K562 (cell line): ENCODE measurements around the gene TREX2. TPM values are rescaled to one million over a fixed set of nuclear protein-coding genes. Genes with fewer than 3 reads are reported as not detected.

Source experiments
- CBX2 ChIP-seq: fragments of 200-600 bp; sonication (generic); IDR thresholded peaks from one replicate; pipeline ENCODE4 v1.6.1; 2012; ENCODE audit warnings: mild to moderate bottlenecking, low read length, inconsistent platforms; ENCODE audit not compliant: insufficient read depth, poor library complexity, severe bottlenecking
- KLF16 ChIP-seq: IDR thresholded peaks from 2 replicates; pipeline ENCODE4 v1.6.1; 2016; ENCODE audit warnings: antibody characterized with exemption
- MAFG ChIP-seq: fragments of 450-650 bp; conservative IDR thresholded peaks from 2 replicates; pipeline ENCODE4 v1.6.1; 2016; ENCODE audit warnings: missing genetic modification characterization, missing compliant biosample characterization
- PHTF2 ChIP-seq: fragments of 250-450 bp; sonication (Bioruptor Pico); IDR thresholded peaks from 2 replicates; pipeline ENCODE4 v1.5.0; 2021; ENCODE audit warnings: mild to moderate bottlenecking
- SMC3 ChIP-seq: conservative IDR thresholded peaks from 2 replicates; pipeline ENCODE4 v1.6.1; 2011; ENCODE audit warnings: low read depth, low read length, improper control_type of control experiment; ENCODE audit not compliant: insufficient read depth
- ZBED1 ChIP-seq: IDR thresholded peaks from 2 replicates; pipeline ENCODE4 v1.6.1; 2014
- ZBTB49 ChIP-seq: sonication (generic); formaldehyde crosslinking; IDR thresholded peaks from 2 replicates; pipeline ENCODE4 v1.8.0; 2022; ENCODE audit warnings: missing genetic modification reagents, mild to moderate bottlenecking, borderline replicate concordance
- ZNF124 ChIP-seq: sonication (generic); formaldehyde crosslinking; IDR thresholded peaks from 2 replicates; pipeline ENCODE4 v1.8.1; 2022; ENCODE audit warnings: missing genetic modification reagents
- ZNF174 ChIP-seq: fragments of 250-450 bp; sonication (Bioruptor Pico); IDR thresholded peaks from 2 replicates; pipeline ENCODE4 v1.4.0; 2020; ENCODE audit warnings: mild to moderate bottlenecking
- ZNF436 ChIP-seq: fragments of 250-450, 450-650 bp; sonication (Bioruptor Pico); formaldehyde crosslinking; IDR thresholded peaks from 2 replicates; pipeline ENCODE4 v1.7.0; 2020; ENCODE audit warnings: mild to moderate bottlenecking
- ZNF592 ChIP-seq: fragments of 450-650 bp; IDR thresholded peaks from 2 replicates; pipeline ENCODE4 v1.6.1; 2017; ENCODE audit warnings: antibody characterized with exemption, mild to moderate bottlenecking
- ZNF79 ChIP-seq: fragments of 250-450 bp; sonication (Bioruptor Pico); IDR thresholded peaks from 2 replicates; pipeline ENCODE4 v1.4.0; 2020; ENCODE audit warnings: low read depth, mild to moderate bottlenecking, moderate library complexity
- ZSCAN29 ChIP-seq: fragments of 450-650 bp; IDR thresholded peaks from 2 replicates; pipeline ENCODE4 v1.6.1; 2017
- polyA plus RNA-seq, 8 experiments: library from polyadenylated mRNA; depleted of rRNA in 4 of 8; stranded (reverse) in 5 of 8; unstranded in 3 of 8; fragments of >200 nt; fragmentation: Nextera tagmentation in 2 of 8; fragmentation: Illumina TruSeq in 1 of 8; extraction: Ambion mirVana in 2 of 8; extraction: Trizol in 1 of 8; gene quantifications; 2 replicates each; pipeline versions ENCODE4 v1.2.1 to v1.2.3, GENCODE V29; 2011 to 2014; ENCODE audit warnings: inconsistent platforms in 1 of 8, missing spikeins in 1 of 8
- total RNA-seq, 7 experiments: library from RNA; depleted of rRNA in 6 of 7; stranded (reverse); fragments of >200 nt in 6 of 7; fragmentation: Illumina TruSeq in 2 of 7; extraction: Trizol in 2 of 7; gene quantifications; 2 replicates each; pipeline versions ENCODE4 v1.2.1 to v1.2.3, GENCODE V29; 2011 to 2021; ENCODE audit warnings: low replicate concordance in 1 of 7
- TF ChIP-seq, protein P1 (sequence below): fragments of 250-450 bp; sonication (Bioruptor Pico); IDR thresholded peaks from 2 replicates; pipeline ENCODE4 v1.9.0; 2021; ENCODE audit warnings: mild to moderate bottlenecking
- TF ChIP-seq, protein P2 (sequence below): fragments of 450-650 bp; formaldehyde crosslinking; IDR thresholded peaks from 2 replicates; pipeline ENCODE4 v1.4.0; 2020; ENCODE audit warnings: mild to moderate bottlenecking
- TF ChIP-seq, protein P3 (sequence below): IDR thresholded peaks from 3 replicates; pipeline ENCODE4 v1.6.1; 2011; ENCODE audit warnings: borderline replicate concordance, mild to moderate bottlenecking; ENCODE audit not compliant: insufficient read length, insufficient read depth

The TREX2 gene
- total and polyA plus RNA-seq, 9 of the 15 experiments (the other 6 are each of a cell fraction or from before 2014, with no cell fraction given), result 0.07 to 1.5 (median 0.33) TPM; not detected in 2

DNA sequence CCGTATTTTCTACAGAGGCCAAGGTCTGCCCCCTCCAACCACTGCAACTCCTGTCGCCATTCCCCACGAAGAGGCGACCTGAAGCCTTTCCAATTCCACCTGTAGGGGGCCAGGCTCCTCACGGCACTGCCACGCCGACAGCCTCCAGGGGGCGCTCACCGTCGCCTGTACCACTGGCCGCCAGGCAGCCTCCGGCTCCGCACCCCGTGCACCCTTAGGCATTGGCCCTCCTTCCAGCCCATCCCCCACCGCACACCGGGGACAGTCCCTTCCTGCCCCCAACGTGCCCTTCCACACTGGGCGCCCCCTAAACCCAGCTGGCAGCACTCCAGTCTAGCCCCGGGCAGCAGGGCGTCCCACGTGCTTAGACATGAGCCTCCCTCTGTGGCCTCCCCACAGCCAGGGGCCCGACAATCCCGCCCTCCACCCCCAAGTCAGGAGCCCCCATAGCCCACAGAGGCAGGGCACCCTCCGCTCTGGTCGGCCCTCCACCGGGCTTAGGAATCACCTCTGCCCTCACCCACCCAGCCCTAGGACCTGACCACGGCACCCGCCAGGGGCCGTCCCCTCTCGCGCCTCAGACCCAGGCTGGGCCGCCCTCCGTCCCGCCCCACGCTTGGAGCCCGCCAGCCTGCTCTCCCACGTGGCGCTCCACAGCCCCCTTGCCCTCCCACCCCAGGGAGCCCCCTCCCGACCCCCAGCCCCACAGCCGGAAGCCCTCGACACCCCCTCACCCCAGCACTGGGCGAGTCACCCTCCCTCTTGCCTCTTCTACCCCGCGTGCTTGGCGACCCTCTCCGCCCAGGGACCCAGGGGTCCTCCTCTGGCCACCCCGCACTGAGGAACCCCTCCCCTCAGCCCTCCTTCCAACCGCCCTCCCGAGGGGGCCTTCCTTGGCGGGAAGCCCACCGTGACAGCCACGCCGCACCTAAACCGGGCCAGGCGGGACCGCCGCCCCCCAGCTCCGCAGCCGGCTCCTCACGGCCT is 45.4 kb downstream of the TREX2 start (continued):
- no peak for TF ChIP-seq ZBTB49 (CRISPR knock-in tag)
- no peak for TF ChIP-seq ZNF436 (CRISPR knock-in tag)
- peak; percentile 72 for TF ChIP-seq SMC3
- TF ChIP-seq, protein P1, sequence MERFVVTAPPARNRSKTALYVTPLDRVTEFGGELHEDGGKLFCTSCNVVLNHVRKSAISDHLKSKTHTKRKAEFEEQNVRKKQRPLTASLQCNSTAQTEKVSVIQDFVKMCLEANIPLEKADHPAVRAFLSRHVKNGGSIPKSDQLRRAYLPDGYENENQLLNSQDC (CRISPR knock-in tag), result no peak
- no peak for TF ChIP-seq CBX2
- TF ChIP-seq PHTF2 (CRISPR knock-in tag), result no peak
- no peak for TF ChIP-seq ZNF174 (CRISPR knock-in tag)
- 0 out of 2 replicates have a peak, but pooled peaks have one; percentile 33 for TF ChIP-seq KLF16
- no peak for TF ChIP-seq ZNF79
- TF ChIP-seq, protein P2, sequence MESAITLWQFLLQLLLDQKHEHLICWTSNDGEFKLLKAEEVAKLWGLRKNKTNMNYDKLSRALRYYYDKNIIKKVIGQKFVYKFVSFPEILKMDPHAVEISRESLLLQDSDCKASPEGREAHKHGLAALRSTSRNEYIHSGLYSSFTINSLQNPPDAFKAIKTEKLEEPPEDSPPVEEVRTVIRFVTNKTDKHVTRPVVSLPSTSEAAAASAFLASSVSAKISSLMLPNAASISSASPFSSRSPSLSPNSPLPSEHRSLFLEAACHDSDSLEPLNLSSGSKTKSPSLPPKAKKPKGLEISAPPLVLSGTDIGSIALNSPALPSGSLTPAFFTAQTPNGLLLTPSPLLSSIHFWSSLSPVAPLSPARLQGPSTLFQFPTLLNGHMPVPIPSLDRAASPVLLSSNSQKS (CRISPR knock-in tag), result no peak
- TF ChIP-seq, protein P3, sequence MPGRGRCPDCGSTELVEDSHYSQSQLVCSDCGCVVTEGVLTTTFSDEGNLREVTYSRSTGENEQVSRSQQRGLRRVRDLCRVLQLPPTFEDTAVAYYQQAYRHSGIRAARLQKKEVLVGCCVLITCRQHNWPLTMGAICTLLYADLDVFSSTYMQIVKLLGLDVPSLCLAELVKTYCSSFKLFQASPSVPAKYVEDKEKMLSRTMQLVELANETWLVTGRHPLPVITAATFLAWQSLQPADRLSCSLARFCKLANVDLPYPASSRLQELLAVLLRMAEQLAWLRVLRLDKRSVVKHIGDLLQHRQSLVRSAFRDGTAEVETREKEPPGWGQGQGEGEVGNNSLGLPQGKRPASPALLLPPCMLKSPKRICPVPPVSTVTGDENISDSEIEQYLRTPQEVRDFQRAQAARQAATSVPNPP, result no peak
- no peak for TF ChIP-seq MAFG (tag)
- TF ChIP-seq ZNF124, result no peak
- peak; percentile 56; the same call in 1 of the 2 replicates for TF ChIP-seq ZNF592
- TF ChIP-seq ZSCAN29, result no peak
- no peak for TF ChIP-seq ZBED1
